Measurements from ENCODE around the gene IL1RAPL1.
A peak's percentile ranks its signal among the peaks of the same experiment; 100 is the strongest.

The IL1RAPL1 gene

GRCh38 chrX:29024871-29025270, 437.6 kb downstream of the IL1RAPL1 start:
- TF ChIP-seq CTCF (conservative IDR thresholded peaks at IDR 0.05), result no peak
- TF ChIP-seq ZFX (IDR thresholded peaks at IDR 0.05), result no peak
- H3K27ac ChIP-seq, result no peak overlapping the region

- no peak overlapping the region for H3K27ac ChIP-seq
- no peak for TF ChIP-seq ZFX (IDR thresholded peaks at IDR 0.05)
- TF ChIP-seq CTCF (conservative IDR thresholded peaks at IDR 0.05), result no peak
Measured at GRCh38 chrX:29039501-29039900, 452.3 kb downstream of the IL1RAPL1 start.

GRCh38 chrX:29040160-29040559, 452.9 kb downstream of the IL1RAPL1 start:
- no peak overlapping the region for H3K27ac ChIP-seq
- TF ChIP-seq ZFX (IDR thresholded peaks at IDR 0.05), result no peak
- no peak for TF ChIP-seq CTCF (conservative IDR thresholded peaks at IDR 0.05)

GRCh38 chrX:29042341-29042740, 455.1 kb downstream of the IL1RAPL1 start:
- TF ChIP-seq ZFX (IDR thresholded peaks at IDR 0.05) (no peak), CTCF (conservative IDR thresholded peaks at IDR 0.05) (no peak)
- no peak overlapping the region for H3K27ac ChIP-seq

- H3K27ac ChIP-seq, result no peak overlapping the region
- TF ChIP-seq CTCF (conservative IDR thresholded peaks at IDR 0.05) (no peak), ZFX (IDR thresholded peaks at IDR 0.05) (no peak)
Measured at GRCh38 chrX:29043746-29044145, 456.5 kb downstream of the IL1RAPL1 start.

GRCh38 chrX:29044423-29045184, 457.4 kb downstream of the IL1RAPL1 start:
- TF ChIP-seq ZFX (IDR thresholded peaks at IDR 0.05) (no peak), CTCF (conservative IDR thresholded peaks at IDR 0.05) (peak; percentile 54)

GRCh38 chrX:29065477-29065876, 478.2 kb downstream of the IL1RAPL1 start:
- no peak for TF ChIP-seq CTCF (conservative IDR thresholded peaks at IDR 0.05)
- TF ChIP-seq ZFX (IDR thresholded peaks at IDR 0.05), result no peak
- H3K27ac ChIP-seq, result no peak overlapping the region

More at GRCh38 chrX:29044423-29045184, 457.4 kb downstream of the IL1RAPL1 start:
- H3K27ac ChIP-seq, result no peak overlapping the region

All from C4-2B (cell line).